GM19035 (cell line): ENCODE data around the gene GLT8D2.
A peak's percentile ranks its signal among the peaks of the same experiment; 100 is the strongest.

ENCODE experiments used
- ATAC-seq: cut with Tn5 transposase; IDR thresholded peaks from one replicate; pipeline ENCODE4 v1.9.1; 2021; ENCODE audit not compliant: unreplicated experiment

GLT8D2 gene

GRCh38 chr12:104003596-104003995, 46.4 kb downstream of the GLT8D2 start:
- no peak for ATAC-seq

GRCh38 chr12:104002686-104003085, 47.3 kb downstream of the GLT8D2 start:
- no peak for ATAC-seq

- ATAC-seq: no peak
These were observed 49.1 kb downstream of the GLT8D2 start for GRCh38 chr12:104000807-104001434.

GRCh38 chr12:103998976-103999375, 51.0 kb downstream of the GLT8D2 start:
- ATAC-seq: no peak

GRCh38 chr12:103997286-103997900, 52.6 kb downstream of the GLT8D2 start:
- no peak for ATAC-seq

- no peak for ATAC-seq
These were observed 53.4 kb downstream of the GLT8D2 start for GRCh38 chr12:103996595-103996994.

- no peak for ATAC-seq
These were observed 55.8 kb downstream of the GLT8D2 start for GRCh38 chr12:103994235-103994634.

- ATAC-seq: no peak
These were observed 63.2 kb downstream of the GLT8D2 start for GRCh38 chr12:103986829-103987228.

- ATAC-seq: no peak
These were observed 71.5 kb downstream of the GLT8D2 start for GRCh38 chr12:103978384-103978982.

GRCh38 chr12:103975368-103975767, 74.6 kb downstream of the GLT8D2 start:
- ATAC-seq: no peak

GRCh38 chr12:103973909-103974308, 76.1 kb downstream of the GLT8D2 start:
- ATAC-seq: no peak

GRCh38 chr12:103969391-103969790, 80.6 kb downstream of the GLT8D2 start:
- no peak for ATAC-seq

GRCh38 chr12:103966736-103967135, 83.3 kb downstream of the GLT8D2 start:
- no peak for ATAC-seq

GRCh38 chr12:103965590-103966504, 84.1 kb downstream of the GLT8D2 start, which contains the start of gene TDG:
TSS of gene TDG (plus strand) at chr12:103965872. CDS start at chr12:103966038, 166 bp downstream.
- peak; percentile 95 for ATAC-seq

- no peak for ATAC-seq
These were observed 84.8 kb downstream of the GLT8D2 start for GRCh38 chr12:103965255-103965589.

- no peak for ATAC-seq
These were observed 85.2 kb downstream of the GLT8D2 start for GRCh38 chr12:103964805-103965204.

- no peak for ATAC-seq
These were observed 87.5 kb downstream of the GLT8D2 start for GRCh38 chr12:103962493-103962892.

GRCh38 chr12:103960616-103961227, 89.3 kb downstream of the GLT8D2 start:
- no peak for ATAC-seq

- no peak for ATAC-seq
These were observed 91.4 kb downstream of the GLT8D2 start for GRCh38 chr12:103958621-103959020.

- no peak for ATAC-seq
These were observed 92.1 kb downstream of the GLT8D2 start for GRCh38 chr12:103957865-103958388.
